RCC 7860 (cell line): Measurements from ENCODE around the gene KCNIP2.
"Not testable (repeated sequence)": the region's sequence is repeated elsewhere in the genome, so short reads cannot be mapped to it uniquely, and the experiment has no call there.

ENCODE experiments used
- DNase-seq: peaks from one replicate; pipeline ENCODE4 v3.0.0-alpha.2; 2015; ENCODE audit warnings: low spot score
- FAIRE-seq: peaks from 2 replicates; lab custom pipeline; 2012; peaks lifted over from hg19 to GRCh38; lab: Jason Lieb, UNC

KCNIP2 gene

GRCh38 chr10:101828766-101829551 is 14.6 kb downstream of the KCNIP2 start:
- FAIRE-seq = no peak
- no peak for DNase-seq

DNA sequence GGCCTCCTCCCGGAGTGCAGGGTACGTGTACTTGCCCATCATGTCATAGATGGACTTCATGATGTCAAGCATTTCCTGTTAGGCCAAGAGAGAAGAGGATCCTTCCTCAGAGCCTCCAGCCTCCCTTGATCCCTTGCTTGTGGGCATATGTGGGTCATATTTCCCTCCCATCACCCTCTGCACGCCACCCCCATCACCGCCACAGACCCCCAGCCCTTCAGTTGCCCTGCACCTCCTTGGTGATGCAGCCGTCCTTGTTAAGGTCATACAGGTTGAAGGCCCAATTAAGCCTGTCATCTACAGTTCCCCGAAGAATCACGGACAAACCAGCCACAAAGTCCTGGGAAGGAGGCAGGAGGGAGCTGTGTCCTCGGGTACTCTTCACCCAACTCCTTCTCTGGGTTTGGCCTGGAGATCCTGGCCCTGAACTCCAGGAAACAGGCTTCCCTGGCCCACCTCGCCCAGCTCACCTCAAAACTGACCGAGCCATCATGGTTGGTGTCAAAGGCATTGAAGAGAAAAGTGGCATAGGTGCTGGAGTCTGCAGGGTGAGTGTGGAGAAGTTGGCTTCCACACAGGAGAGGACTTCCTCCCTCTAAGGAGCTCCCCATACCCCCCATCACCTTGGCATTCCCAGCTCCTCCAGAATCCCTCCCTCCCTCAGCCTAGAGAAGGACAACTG is 15.5 kb downstream of the KCNIP2 start:
- FAIRE-seq (no peak), DNase-seq (no peak)

DNA sequence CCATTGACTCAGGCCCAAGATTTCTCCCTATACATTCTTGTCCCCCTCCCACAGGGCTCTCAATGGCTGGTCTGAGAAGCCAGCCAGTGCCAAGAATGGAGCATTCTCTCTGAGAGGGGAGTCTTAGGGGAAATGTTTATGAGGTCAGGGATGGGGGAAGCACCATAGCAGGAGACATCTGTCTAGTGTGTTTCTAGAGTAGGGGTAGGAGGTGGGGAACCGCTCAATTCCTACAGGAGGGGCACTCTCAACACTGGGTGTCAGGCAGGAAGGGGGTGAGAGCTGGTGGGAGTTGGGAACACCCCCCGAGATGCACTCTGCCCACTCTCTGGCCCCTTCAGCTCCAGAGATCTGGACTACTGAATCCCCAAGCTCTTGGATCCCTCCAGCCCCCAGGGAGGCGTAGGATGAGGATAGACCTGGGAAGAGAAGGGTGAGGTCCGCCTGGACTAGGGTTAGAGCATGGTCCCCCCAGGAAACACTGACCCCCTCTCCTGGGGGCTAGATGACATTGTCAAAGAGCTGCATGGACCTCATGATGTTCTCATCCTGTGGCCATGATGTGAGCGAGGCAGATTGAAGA is 16.7 kb downstream of the KCNIP2 start:
- no peak for FAIRE-seq
- no peak for DNase-seq

DNA sequence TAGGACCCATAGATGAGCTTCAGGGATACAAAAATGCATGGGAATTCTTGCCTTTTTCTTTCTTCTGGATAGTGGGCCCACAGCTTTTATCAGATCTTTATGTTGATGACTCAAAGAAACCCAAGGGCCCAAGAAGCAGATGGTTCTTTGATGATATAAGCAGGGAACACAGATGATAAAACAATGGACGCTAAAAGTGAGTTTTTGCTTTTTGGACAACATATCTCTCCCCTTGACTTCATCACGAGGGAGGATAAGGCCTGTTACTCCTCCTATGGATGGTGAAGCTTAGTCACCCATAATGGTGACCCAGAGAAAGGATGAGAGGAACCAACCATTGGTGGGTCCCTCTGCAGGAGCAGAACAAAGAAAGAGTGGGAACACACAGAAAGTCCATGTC is 18.9 kb downstream of the KCNIP2 start:
- FAIRE-seq (no peak), DNase-seq (no peak)

DNA sequence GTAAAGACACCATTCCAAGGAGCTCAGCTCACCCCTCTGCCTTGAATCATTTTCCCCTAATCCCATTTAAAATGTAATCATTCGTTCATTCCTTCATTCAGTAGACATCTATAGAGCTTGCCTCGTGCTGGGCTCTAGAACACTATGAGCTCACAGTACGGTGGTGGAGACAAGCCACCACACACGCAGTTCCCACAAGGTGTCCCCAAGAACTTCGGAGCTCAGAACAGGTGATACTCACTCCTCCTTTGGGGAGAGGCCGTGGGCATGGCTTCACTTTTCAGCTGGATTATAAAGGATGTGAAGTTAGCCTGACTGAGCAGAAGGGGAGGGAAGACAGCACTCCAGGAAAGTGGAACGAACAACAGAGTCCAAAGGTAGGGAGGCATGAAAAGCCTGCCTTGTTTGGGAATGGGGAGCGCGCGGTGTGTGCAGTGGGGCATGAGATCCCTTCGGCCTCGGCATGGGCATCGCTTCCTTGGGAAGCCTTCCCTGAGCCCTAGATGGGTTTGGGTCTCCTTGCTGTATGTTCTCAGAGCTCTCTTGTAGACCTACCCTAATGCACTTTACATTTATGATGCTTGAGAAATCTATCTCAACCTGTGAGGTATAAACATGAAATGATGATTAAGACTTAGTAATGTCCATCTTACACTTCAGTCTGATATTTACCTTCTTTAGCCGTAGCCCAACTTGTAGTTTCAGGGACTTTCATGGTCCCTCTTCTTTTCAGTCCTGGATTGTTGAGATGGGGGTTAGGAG is 24.5 kb downstream of the KCNIP2 start:
- DNase-seq = no peak
- no peak for FAIRE-seq

- FAIRE-seq (peak; percentile 94), DNase-seq (peak; percentile 100)
These were observed 25.3 kb downstream of the KCNIP2 start, which contains the start of gene OGA for GRCh38 chr10:101818119-101818871. OGA (minus strand) TSS chr10:101818444; CDS start chr10:101818022, 422 bp downstream.

DNA sequence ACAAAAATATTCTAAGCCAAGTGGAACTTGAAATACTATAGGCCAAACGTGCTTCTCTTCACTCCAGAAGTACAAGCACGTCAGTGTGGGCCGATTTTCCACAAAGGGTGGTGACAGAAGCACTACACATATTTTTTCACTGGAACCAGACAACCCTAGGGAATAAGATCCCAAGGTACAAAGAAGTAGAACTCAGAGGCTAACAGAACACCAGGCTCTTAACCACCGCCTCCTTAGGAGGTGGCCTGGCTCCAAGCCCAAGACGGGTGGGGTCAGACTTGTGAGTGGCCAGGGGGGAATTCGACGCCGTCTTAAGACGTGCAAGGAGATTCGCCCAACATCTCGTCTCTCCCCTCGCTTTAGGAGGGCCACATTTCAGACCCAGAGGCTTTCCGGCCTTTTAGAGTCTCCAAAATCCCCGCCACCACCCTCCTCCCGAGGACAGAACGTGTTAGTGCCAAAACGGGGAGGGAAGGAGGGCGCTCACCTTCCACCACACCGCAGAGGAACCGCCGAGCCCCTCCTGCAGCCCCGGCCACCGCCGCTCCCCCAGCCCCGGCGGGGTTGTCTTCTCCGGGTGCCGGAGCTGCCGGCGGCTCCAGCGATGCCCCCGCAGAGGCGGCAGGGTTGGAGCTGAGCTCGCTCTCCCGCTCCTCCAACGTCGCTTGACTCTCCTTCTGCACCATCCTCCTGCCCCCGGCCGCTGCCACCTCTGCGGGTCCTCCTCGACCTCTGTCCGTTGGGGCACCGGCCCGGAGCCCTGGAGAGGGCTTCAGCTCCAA is 26.1 kb downstream of the KCNIP2 start:
- peak; percentile 74 for FAIRE-seq
- peak; percentile 82 for DNase-seq

DNA sequence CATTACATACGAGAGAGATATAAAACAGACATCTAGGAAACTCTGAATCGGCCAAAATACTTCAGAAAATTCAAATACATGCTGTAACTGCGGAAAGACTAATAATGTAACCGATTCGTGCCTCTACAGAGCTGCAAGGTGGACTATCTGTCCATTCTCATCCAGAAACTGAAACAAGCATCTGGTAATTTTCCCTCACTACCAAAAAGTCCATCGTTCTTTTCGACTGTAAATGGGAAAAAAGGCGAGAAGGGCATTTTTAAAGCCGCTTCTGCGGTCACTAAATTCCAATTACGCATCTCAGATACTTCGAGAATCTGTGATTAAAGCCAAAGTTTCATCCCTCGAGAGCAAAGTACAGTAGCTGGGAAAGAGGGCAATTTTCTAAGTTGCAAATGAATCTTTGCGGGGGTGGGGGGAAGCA is 26.7 kb downstream of the KCNIP2 start:
- FAIRE-seq = no peak

GRCh38 chr10:101816376-101816775 is 27.2 kb downstream of the KCNIP2 start:
- FAIRE-seq = no peak
- DNase-seq = no peak

More for the DNA sequence above, 26.7 kb downstream of the KCNIP2 start:
- no peak for DNase-seq

GRCh38 chr10:101814466-101815071 is 29.0 kb downstream of the KCNIP2 start:
- peak; percentile 44 for DNase-seq
- FAIRE-seq = peak; percentile 64

GRCh38 chr10:101812606-101813005 is 31.0 kb downstream of the KCNIP2 start:
- no peak for DNase-seq
- no peak for FAIRE-seq

DNA sequence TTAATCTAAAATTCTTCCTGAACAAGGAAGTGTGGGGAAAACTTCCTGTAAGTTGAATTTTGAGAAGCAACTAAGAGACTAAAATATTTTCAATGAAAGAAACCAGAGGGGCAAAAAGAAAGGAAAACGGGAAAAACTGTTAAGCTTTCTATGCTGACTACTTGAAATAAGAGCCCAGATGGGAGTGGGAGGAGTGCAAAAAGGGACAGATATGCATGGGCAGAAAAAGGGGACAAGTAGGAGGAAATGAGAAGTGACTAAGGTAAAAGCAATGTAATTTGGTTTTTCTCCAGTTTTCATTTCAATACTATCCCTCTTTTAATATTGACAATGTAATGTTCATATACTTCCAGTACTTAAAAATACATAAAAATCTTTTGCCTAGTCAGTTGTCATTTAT is 36.4 kb downstream of the KCNIP2 start:
- FAIRE-seq (no peak), DNase-seq (no peak)

DNA sequence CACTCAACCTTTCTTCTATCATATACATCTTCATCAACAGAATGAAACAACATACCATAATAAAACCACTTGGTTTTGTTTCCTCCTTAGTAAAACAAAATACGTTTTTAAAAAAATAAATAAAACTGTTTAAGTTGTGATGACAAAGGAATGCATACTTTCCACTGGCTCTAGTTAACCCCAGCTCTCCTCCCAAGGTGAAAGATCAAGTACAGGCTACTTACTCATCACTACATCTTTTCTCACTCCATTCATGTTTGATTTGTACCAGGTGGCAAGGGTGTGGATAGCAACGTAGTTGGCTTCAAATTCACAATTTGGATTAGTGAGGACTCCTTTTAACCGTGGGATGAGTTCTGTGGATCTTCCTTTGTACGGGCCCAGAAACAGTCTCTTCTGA is 40.1 kb downstream of the KCNIP2 start:
- no peak for FAIRE-seq
- DNase-seq = no peak

GRCh38 chr10:101797403-101798059 is 46.1 kb downstream of the KCNIP2 start:
- DNase-seq (no peak), FAIRE-seq (no peak)

- no peak for DNase-seq
- no peak for FAIRE-seq
These were observed 50.1 kb downstream of the KCNIP2 start for GRCh38 chr10:101793526-101793925.

DNA sequence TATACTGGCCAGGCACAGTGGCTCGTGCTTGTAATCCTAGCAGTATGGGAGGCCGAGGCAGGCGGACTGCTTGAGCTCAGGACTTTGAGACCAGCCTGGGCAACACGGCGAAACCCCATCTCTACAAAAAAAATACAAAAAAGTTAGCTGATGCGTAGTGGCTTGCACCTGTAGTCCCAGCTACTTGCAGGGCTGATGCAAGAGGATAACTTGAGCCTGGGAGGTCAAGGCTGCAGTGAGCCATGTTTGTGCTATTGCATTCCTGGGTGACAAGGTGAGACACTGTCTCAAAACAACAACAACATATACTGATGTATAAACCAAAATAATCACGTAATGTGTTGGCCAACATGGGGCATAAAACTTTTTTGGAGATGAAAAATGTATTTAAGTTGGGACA is 53.9 kb downstream of the KCNIP2 start:
- FAIRE-seq (no peak), DNase-seq (no peak)

DNA sequence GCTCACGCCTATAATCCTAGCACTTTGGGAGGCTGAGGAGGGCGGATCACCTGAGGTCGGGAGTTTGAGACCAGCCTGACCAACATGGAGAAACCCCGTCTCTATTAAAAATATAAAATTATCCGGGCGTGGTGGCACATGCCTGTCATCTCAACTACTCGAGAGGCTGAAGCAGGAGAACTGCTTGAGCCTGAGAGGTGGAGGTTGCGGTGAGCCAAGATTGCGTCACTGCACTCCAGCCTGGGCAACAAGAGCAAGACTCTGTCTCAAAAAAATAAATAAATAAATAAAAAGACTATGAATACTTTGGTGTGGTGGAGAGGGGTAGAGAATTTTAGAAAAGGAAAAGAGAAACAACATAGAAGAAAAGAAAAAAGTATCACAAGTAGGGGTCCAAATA is 54.4 kb downstream of the KCNIP2 start:
- not testable (repeated sequence) for FAIRE-seq, DNase-seq

DNA sequence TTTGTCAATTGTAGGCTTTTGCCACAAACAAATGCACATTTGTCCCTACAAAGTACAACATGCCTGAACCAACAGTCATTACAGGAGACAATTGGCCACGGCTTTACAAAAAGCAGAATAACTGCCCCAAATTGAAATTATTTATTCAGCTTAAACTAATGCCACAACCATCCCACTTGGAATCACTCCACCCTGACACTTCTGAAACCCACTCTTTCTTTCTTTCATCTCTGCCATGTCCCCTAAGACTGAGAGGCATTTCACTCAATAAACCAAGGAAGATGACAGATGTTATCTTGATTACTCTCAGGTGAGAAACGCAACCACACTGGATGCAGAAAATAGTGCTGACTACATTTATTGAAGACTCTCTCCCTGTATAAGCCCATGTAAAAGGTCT is 57.8 kb downstream of the KCNIP2 start:
- DNase-seq (no peak), FAIRE-seq (no peak)

DNA sequence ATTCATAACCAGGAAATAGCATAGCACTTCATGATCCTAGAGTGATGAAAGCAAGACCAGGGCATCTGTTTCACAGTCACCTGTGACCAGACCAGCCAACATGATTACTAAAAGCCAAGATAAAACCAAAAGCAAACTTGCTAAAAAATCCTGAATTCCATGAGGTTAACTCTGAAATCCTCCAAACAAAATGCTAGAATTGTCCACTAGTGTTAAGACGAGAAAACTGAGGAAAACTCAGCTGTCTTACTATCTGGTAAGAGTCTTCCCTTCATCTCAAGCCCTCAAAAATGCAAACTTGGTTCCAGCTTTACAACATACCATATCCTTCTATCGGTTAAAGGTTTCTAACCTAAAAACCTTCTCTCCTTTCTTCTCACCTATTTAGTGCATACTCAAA is 59.0 kb downstream of the KCNIP2 start:
- FAIRE-seq (no peak), DNase-seq (no peak)
